OCI-LY1 (cell line): Measurements from ENCODE around the gene KCNA5.
A peak's percentile ranks its signal among the peaks of the same experiment; 100 is the strongest.

Experiments
- H2AFZ ChIP-seq: fragments of 200-600 bp; sonication (generic), shearing (Covaris generic); 2 replicates; pipeline ENCODE4 v1.6.0; 2014; ENCODE audit warnings: antibody characterized with exemption, mild to moderate bottlenecking, low read length
- H3F3A ChIP-seq: fragments of 200-600 bp; sonication (generic), shearing (Covaris generic); 2 replicates; pipeline ENCODE4 v1.6.0; 2014; ENCODE audit warnings: mild to moderate bottlenecking, antibody characterized with exemption, low read length, moderate library complexity; ENCODE audit not compliant: insufficient read depth
- H3K27ac ChIP-seq: fragments of 200-600 bp; sonication (generic); 2 replicates; pipeline ENCODE4 v1.5.1; 2014; ENCODE audit warnings: low read length, mixed run types, mild to moderate bottlenecking, low read depth; ENCODE audit not compliant: poor library complexity, severe bottlenecking
- H3K27me3 ChIP-seq: fragments of 200-600 bp; sonication (generic); 2 replicates; pipeline ENCODE4 v1.6.0; 2014; ENCODE audit warnings: antibody characterized with exemption, mild to moderate bottlenecking, low read length, moderate library complexity; ENCODE audit not compliant: insufficient read depth
- H3K36me3 ChIP-seq: fragments of 200-600 bp; sonication (generic); 2 replicates; pipeline ENCODE4 v1.6.1; 2014; ENCODE audit warnings: mild to moderate bottlenecking, antibody characterized with exemption, low read length, moderate library complexity, mixed read lengths; ENCODE audit not compliant: insufficient read depth
- H3K4me1 ChIP-seq: fragments of 200-600 bp; sonication (generic); 2 replicates; pipeline ENCODE4 v1.5.1; 2014; ENCODE audit warnings: mild to moderate bottlenecking, low read length, moderate library complexity; ENCODE audit not compliant: insufficient read depth, severe bottlenecking
- H3K4me2 ChIP-seq: fragments of 200-600 bp; sonication (generic), shearing (Covaris generic); 2 replicates; pipeline ENCODE4 v1.6.1; 2014; ENCODE audit warnings: low read length
- H3K4me3 ChIP-seq: fragments of 200-600 bp; sonication (generic); 2 replicates; pipeline ENCODE4 v1.5.1; 2014; ENCODE audit warnings: low read length, low read depth, mild to moderate bottlenecking, mixed read lengths; ENCODE audit not compliant: poor library complexity, severe bottlenecking
- H3K79me2 ChIP-seq: fragments of 200-600 bp; shearing (Covaris generic); 2 replicates; pipeline ENCODE4 v1.6.1; 2016; ENCODE audit warnings: mixed run types, low read length, mixed read lengths; ENCODE audit not compliant: insufficient read depth
- H3K9ac ChIP-seq: fragments of 200-600 bp; sonication (generic), shearing (Covaris generic); 2 replicates; pipeline ENCODE4 v1.6.1; 2014; ENCODE audit warnings: mild to moderate bottlenecking, low read length, mixed read lengths
- H3K9me2 ChIP-seq: fragments of 200-600 bp; sonication (generic), shearing (Covaris generic); 2 replicates; pipeline ENCODE4 v1.6.1; 2014; ENCODE audit warnings: low read depth, mild to moderate bottlenecking, low read length, mixed read lengths
- H3K9me3 ChIP-seq: fragments of 200-600 bp; shearing (Covaris generic); 2 replicates; pipeline ENCODE4 v1.6.1; 2014; ENCODE audit warnings: low read length, mixed read lengths
- H4K20me1 ChIP-seq: fragments of 200-600 bp; sonication (generic), shearing (Covaris generic); 2 replicates; pipeline ENCODE4 v1.6.0; 2016; ENCODE audit warnings: mild to moderate bottlenecking, low read length; ENCODE audit not compliant: insufficient read depth
- EZH2 ChIP-seq: fragments of 200-600 bp; sonication (generic), shearing (Covaris generic); IDR thresholded peaks from 2 replicates; pipeline ENCODE4 v1.8.0; 2017; ENCODE audit warnings: borderline replicate concordance, mixed run types, mild to moderate bottlenecking, antibody characterized with exemption, low read length, moderate library complexity, mixed read lengths
- TF ChIP-seq, protein P1 (sequence below): fragments of 200-600 bp; sonication (generic), shearing (Covaris generic); IDR thresholded peaks from 2 replicates; pipeline ENCODE4 v1.5.1; 2017; ENCODE audit warnings: mild to moderate bottlenecking, antibody characterized with exemption, low read length, moderate library complexity, mixed read lengths

KCNA5 gene

GRCh38 chr12:5071496-5071895, 27.8 kb downstream of the KCNA5 start:
- Histone ChIP-seq H3K4me3 (no peak overlapping the region), H3F3A (no peaks in the 10 kb centered on the region), H3K4me2 (no peak overlapping the region), H3K36me3 (no peaks in the 10 kb centered on the region), H4K20me1 (no peaks in the 10 kb centered on the region), H3K4me1 (no peaks in the 10 kb centered on the region), H3K27me3 (no peaks in the 10 kb centered on the region), H3K27ac (no peak overlapping the region), H3K9me2 (no peaks in the 10 kb centered on the region), H3K79me2 (no peaks in the 10 kb centered on the region), H3K9me3 (no peaks in the 10 kb centered on the region), H2AFZ (no peak overlapping the region), H3K9ac (no peak overlapping the region)
- no peak for TF ChIP-seq EZH2
- TF ChIP-seq, protein P1, sequence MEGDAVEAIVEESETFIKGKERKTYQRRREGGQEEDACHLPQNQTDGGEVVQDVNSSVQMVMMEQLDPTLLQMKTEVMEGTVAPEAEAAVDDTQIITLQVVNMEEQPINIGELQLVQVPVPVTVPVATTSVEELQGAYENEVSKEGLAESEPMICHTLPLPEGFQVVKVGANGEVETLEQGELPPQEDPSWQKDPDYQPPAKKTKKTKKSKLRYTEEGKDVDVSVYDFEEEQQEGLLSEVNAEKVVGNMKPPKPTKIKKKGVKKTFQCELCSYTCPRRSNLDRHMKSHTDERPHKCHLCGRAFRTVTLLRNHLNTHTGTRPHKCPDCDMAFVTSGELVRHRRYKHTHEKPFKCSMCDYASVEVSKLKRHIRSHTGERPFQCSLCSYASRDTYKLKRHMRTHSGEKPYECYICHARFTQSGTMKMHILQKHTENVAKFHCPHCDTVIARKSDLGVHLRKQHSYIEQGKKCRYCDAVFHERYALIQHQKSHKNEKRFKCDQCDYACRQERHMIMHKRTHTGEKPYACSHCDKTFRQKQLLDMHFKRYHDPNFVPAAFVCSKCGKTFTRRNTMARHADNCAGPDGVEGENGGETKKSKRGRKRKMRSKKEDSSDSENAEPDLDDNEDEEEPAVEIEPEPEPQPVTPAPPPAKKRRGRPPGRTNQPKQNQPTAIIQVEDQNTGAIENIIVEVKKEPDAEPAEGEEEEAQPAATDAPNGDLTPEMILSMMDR, result no peak

DNA sequence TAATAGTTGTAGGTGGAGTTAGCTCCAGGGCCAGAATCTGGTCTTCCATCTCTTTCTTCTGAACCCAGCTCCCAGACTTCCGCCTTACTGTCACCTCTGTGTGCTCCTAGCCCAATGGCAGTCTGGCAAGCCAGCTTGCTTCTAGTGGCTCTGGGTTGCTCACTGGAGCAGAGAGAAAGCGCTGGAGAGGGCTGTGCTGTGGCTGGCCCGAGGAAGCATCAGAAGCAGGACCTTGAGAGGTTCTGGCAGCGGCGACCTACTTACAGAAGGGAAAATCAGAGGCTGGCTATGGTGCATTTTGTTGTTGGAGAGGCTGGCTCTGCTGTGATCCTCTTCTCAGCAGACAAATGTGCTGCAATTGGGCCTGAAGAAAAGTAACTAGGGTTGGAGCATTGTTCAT, 28.6 kb downstream of the KCNA5 start:
- H3K4me3 ChIP-seq, result no peak overlapping the region

DNA sequence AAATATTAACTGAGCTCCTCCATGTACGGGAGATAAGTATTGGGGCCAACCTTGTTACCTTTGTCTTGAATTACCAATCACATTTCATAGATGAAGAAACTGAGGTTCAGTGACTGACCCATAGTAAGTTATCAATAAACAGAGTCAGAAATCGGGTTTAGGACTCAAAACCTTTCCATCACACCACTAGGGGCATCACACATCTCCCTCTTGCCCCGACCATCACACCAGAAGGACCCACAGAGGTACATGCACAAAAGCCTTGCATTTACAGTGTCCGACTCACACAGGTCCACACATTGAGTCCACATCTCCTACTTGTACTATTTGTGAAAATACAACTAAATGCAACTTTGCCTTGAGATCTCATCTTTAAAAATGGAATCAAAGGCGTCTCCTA, 29.4 kb downstream of the KCNA5 start:
- no peaks in the 10 kb centered on the region for H3F3A ChIP-seq
- no peak overlapping the region for H3K27ac ChIP-seq
- no peaks in the 10 kb centered on the region for H3K79me2 ChIP-seq
- H3K36me3 ChIP-seq, result no peaks in the 10 kb centered on the region
- no peak overlapping the region for H3K4me3 ChIP-seq
- no peak for TF ChIP-seq EZH2
- TF ChIP-seq, protein P1, result peak; percentile 36
- H3K9me3 ChIP-seq, result no peaks in the 10 kb centered on the region
- no peaks in the 10 kb centered on the region for H3K4me1 ChIP-seq
- H4K20me1 ChIP-seq, result no peaks in the 10 kb centered on the region
- H2AFZ ChIP-seq, result no peak overlapping the region
- no peak overlapping the region for H3K9ac ChIP-seq
- H3K9me2 ChIP-seq, result no peaks in the 10 kb centered on the region
- no peaks in the 10 kb centered on the region for H3K27me3 ChIP-seq
- H3K4me2 ChIP-seq, result no peak overlapping the region

More for the DNA sequence above, 28.6 kb downstream of the KCNA5 start:
- H3K9me3 ChIP-seq, result no peaks in the 10 kb centered on the region
- no peaks in the 10 kb centered on the region for H3K79me2 ChIP-seq
- TF ChIP-seq EZH2, result no peak
- TF ChIP-seq, protein P1, result no peak
- H3K4me2 ChIP-seq, result no peak overlapping the region
- H3K27ac ChIP-seq, result no peak overlapping the region
- H3K27me3 ChIP-seq, result no peaks in the 10 kb centered on the region
- H4K20me1 ChIP-seq, result no peaks in the 10 kb centered on the region
- H2AFZ ChIP-seq, result no peak overlapping the region
- no peaks in the 10 kb centered on the region for H3K4me1 ChIP-seq
- no peak overlapping the region for H3K9ac ChIP-seq
- no peaks in the 10 kb centered on the region for H3K36me3 ChIP-seq
- H3F3A ChIP-seq, result no peaks in the 10 kb centered on the region
- no peaks in the 10 kb centered on the region for H3K9me2 ChIP-seq
